D721Med (cell line): Measurements from ENCODE around the gene SDC4.

Experiments used
- DNase-seq: peaks from one replicate; pipeline ENCODE4 v3.0.0; 2011; ENCODE audit warnings: low spot score; ENCODE audit not compliant: insufficient read length
- FAIRE-seq: peaks from 2 replicates; lab custom pipeline; 2011; peaks lifted over from hg19 to GRCh38; lab: Jason Lieb, UNC
- CTCF ChIP-seq: IDR thresholded peaks from 2 replicates; pipeline ENCODE4 v1.5.1; 2012; ENCODE audit warnings: mild to moderate bottlenecking, control low read depth; ENCODE audit not compliant: insufficient read depth; ENCODE audit errors: missing control alignments

The SDC4 gene

GRCh38 chr20:45387274-45387673 is 39.0 kb upstream of the SDC4 start:
- FAIRE-seq (no peak), DNase-seq (no peak)
- TF ChIP-seq CTCF = no peak

- TF ChIP-seq CTCF = no peak
- FAIRE-seq (no peak), DNase-seq (no peak)
Measured at GRCh38 chr20:45378191-45378590, 30.0 kb upstream of the SDC4 start, which contains the start of gene TP53TG5. Gene TP53TG5, minus strand, starts transcription at chr20:45378325. Its CDS starts 89 bp downstream, at chr20:45378236.

GRCh38 chr20:45377269-45377668 is 29.0 kb upstream of the SDC4 start:
- DNase-seq (no peak), FAIRE-seq (no peak)
- no peak for TF ChIP-seq CTCF

- FAIRE-seq = no peak
- TF ChIP-seq CTCF = no peak
- no peak for DNase-seq
Measured at GRCh38 chr20:45374966-45375365, 26.7 kb upstream of the SDC4 start.

- no peak for TF ChIP-seq CTCF
- DNase-seq = no peak
- no peak for FAIRE-seq
Measured at GRCh38 chr20:45374101-45374467, 25.9 kb upstream of the SDC4 start.

- peak; percentile 78 for TF ChIP-seq CTCF
- DNase-seq (peak; percentile 71), FAIRE-seq (no peak)
Measured at GRCh38 chr20:45373353-45374100, 25.3 kb upstream of the SDC4 start.

GRCh38 chr20:45372646-45373352 is 24.6 kb upstream of the SDC4 start:
- no peak for FAIRE-seq
- DNase-seq = no peak
- TF ChIP-seq CTCF = no peak
